Upper lobe of left lung (tissue), 6 donors: ENCODE measurements around the gene VPS11. TPM values are rescaled to one million over a fixed set of nuclear protein-coding genes. Genes with fewer than 3 reads are reported as not detected.

Source experiments
- ATAC-seq, 2 donors: fragments of 200-7000 bp; cut with Tn5 transposase; one replicate each; pipeline ENCODE4 v1.9.1; 2022; ENCODE audit warnings: mild to moderate bottlenecking in 2 of 2, moderate library complexity in 2 of 2; ENCODE audit not compliant: low FRiP score in 2 of 2
- DNase-seq, 2 donors: peaks; one replicate each; pipeline ENCODE4 v3.0.0-alpha.2; 2019 to 2020
- H3K27ac ChIP-seq, 4 donors: fragments of 200-600 bp; sonication (generic); one replicate each; pipeline ENCODE4 v1.5.1; 2016 to 2019
- H3K27me3 ChIP-seq, 4 donors: fragments of 200-600 bp; sonication (generic); one replicate each; pipeline ENCODE4 v1.5.1; 2017 to 2019
- H3K36me3 ChIP-seq, 4 donors: fragments of 200-600 bp; sonication (generic); one replicate each; pipeline ENCODE4 v1.5.1; 2016 to 2019
- H3K4me1 ChIP-seq, 4 donors: fragments of 200-600 bp; sonication (generic); one replicate each; pipeline ENCODE4 v1.5.1; 2018 to 2019
- H3K4me3 ChIP-seq, 4 donors: fragments of 200-600 bp; sonication (generic); one replicate each; pipeline ENCODE4 v1.5.1; 2017 to 2019; ENCODE audit warnings: mild to moderate bottlenecking in 2 of 4, moderate library complexity in 1 of 4
- H3K9me3 ChIP-seq, 4 donors: fragments of 200-600 bp; sonication (generic); one replicate each; pipeline ENCODE4 v1.5.1; 2018 to 2019
- CTCF ChIP-seq, 6 experiments: fragments of 450-650 bp in 4 of 6; fragments of 200-600 bp in 2 of 6; sonication (generic) in 2 of 6; IDR thresholded peaks; one replicate each; pipeline ENCODE4 v1.5.1; 2016 to 2019; ENCODE audit warnings: antibody characterized with exemption in 6 of 6
- EP300 ChIP-seq, 4 donors: sonication (generic); formaldehyde crosslinking; IDR thresholded peaks; one replicate each; pipeline ENCODE4 v1.5.1; 2017; ENCODE audit warnings: antibody characterized with exemption in 4 of 4, control low read depth in 2 of 4
- POLR2A ChIP-seq, 4 donors: fragments of 450-650 bp; IDR thresholded peaks; one replicate each; pipeline ENCODE4 v1.5.1; 2016 to 2017; ENCODE audit warnings: antibody characterized with exemption in 4 of 4, mild to moderate bottlenecking in 2 of 4
- POLR2AphosphoS5 ChIP-seq, 2 donors: sonication (generic); formaldehyde crosslinking; IDR thresholded peaks; one replicate each; pipeline ENCODE4 v1.5.1; 2017; ENCODE audit warnings: antibody characterized with exemption in 2 of 2
- WGBS, 2 donors: methylation state at CpG; one replicate each; pipeline ENCODE4 v1.1.5; 2017 to 2018; 5-methylcytosine and 5-hydroxymethylcytosine counted together
- total RNA-seq, 6 donors: library from RNA; depleted of rRNA in 4 of 6; stranded (reverse); fragments of >200 nt in 4 of 6; gene quantifications; one replicate each; pipeline versions ENCODE4 v1.1.0 to v1.2.1, GENCODE V29; 2016 to 2021
- donor health status: DM: no; HTN: no; CAD: no; lungs with moderate emphysema.
- donor health status: DM: no; HTN: yes; CAD: no; lungs with severe emphysema.

The VPS11 gene
- total RNA-seq, 6 donors from 2014 or later: 24.9 to 88.0 (median 40.4) TPM

- 88 to 100% methylated on average over 1 of the region's 1 CpG for WGBS, 2 donors
- Histone ChIP-seq H3K36me3 (peaks cover 0 to 14% (median 0%) of the 10 kb centered on the region in 4 donors), H3K9me3 (no peaks in the 10 kb centered on the region), H3K4me3 (no peak overlapping the region), H3K27me3 (no peaks in the 10 kb centered on the region), H3K27ac (no peak overlapping the region), H3K4me1 (peaks cover 33 to 52% (median 40%) of the 10 kb centered on the region in 4 donors)
- no peak for ATAC-seq
- TF ChIP-seq POLR2AphosphoS5 (IDR thresholded peaks at IDR 0.05) (no peak), EP300 (IDR thresholded peaks at IDR 0.05) (no peak), POLR2A (IDR thresholded peaks at IDR 0.05) (no peak), CTCF (IDR thresholded peaks at IDR 0.05) (no peak)
- DNase-seq: no peak
Observed at GRCh38 chr11:119089319-119089718, 21.7 kb downstream of the VPS11 start.

DNA sequence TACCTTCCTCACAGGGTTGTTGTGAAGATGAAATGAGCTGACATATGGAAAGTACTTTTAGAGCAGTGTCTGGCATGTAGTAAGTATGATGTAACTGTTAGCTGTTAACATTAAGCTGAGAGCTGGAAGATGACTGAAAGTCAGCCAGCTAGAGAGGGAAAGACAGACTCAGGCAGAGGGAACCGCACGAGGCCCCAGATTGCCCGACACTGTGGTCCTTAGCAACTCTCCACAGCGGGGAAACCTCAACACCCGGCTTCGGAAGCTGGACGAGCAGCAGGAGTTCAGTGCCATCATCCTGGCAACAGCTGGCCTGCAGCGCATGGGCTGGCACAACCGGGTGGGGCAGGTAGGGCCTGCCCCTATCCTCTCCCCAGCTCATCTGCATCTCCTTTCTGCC lies 23.6 kb downstream of the VPS11 start:
- no peaks in the 10 kb centered on the region for H3K9me3 ChIP-seq
- peaks cover 29 to 40% (median 31%) of the 10 kb centered on the region in 4 donors for H3K4me1 ChIP-seq
- H3K27ac ChIP-seq: no peak overlapping the region

DNA sequence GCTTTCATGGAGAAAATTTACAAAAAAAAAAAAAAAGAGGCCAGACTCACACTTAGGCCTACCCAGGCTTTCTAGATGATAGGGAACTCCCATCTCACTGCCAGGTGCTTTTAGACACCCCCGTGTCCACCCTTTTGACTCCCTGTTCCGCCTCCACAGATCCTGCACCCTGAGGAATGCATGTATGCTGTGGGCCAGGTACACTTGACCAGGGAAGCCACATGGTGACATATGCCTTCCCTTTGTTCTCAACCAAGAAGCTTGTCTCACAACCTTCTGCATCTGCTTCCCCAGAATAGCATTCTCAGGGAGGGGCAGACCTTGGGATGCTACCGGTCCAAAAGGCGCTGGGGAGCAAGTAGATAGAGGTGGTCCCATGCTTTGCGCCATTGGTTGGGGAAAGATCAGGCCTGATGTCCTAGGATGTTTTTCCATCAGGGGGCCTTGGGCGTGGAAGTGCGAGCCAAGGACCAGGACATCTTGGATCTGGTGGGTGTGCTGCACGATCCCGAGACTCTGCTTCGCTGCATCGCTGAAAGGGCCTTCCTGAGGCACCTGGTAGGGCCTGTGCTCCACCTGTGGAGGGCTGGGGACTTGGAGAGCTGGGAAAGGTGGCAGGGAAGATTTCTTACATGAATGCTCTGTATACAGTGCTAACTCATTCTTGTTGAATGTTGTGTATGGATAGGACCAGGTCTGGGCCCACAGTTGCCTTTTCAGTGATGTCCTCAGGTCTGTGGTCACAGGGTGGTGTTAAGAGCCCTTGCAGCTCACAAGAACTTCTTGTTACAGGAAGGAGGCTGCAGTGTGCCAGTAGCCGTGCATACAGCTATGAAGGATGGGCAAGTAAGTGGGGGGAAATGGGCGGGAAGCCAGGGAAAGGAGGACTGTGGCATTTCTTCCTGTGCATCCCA lies 24.6 kb downstream of the VPS11 start:
- H3K36me3 ChIP-seq: peaks cover 0 to 23% (median 1%) of the 10 kb centered on the region in 4 donors
- H3K27me3 ChIP-seq: no peaks in the 10 kb centered on the region
- ATAC-seq (no peak), DNase-seq (peak in 1 of 2 donors; percentile 62)
- 78 to 87% methylated on average over 9 to 13 of the region's 13 CpGs for WGBS, 2 donors
- no peaks in the 10 kb centered on the region for H3K9me3 ChIP-seq
- no peak overlapping the region for H3K27ac ChIP-seq
- H3K4me3 ChIP-seq: peak overlapping the region in 1 of 4 donors; percentile 98
- TF ChIP-seq EP300 (IDR thresholded peaks at IDR 0.05) (no peak), POLR2A (IDR thresholded peaks at IDR 0.05) (no peak), CTCF (IDR thresholded peaks at IDR 0.05) (no peak), POLR2AphosphoS5 (IDR thresholded peaks at IDR 0.05) (no peak)
- H3K4me1 ChIP-seq: peaks cover 29 to 33% (median 31%) of the 10 kb centered on the region in 4 donors

More for the DNA sequence above, 23.6 kb downstream of the VPS11 start:
- Histone ChIP-seq H3K27me3 (no peaks in the 10 kb centered on the region), H3K36me3 (peaks cover 0 to 14% (median 0%) of the 10 kb centered on the region in 4 donors), H3K4me3 (no peak overlapping the region)
- WGBS, 2 donors: 78 to 86% methylated on average over 9 of the region's 9 CpGs
- DNase-seq (no peak), ATAC-seq (no peak)
- TF ChIP-seq CTCF (IDR thresholded peaks at IDR 0.05) (no peak), EP300 (IDR thresholded peaks at IDR 0.05) (no peak), POLR2A (IDR thresholded peaks at IDR 0.05) (no peak), POLR2AphosphoS5 (IDR thresholded peaks at IDR 0.05) (no peak)

- no peak for TF ChIP-seq EP300 (IDR thresholded peaks at IDR 0.05)
- TF ChIP-seq POLR2A (IDR thresholded peaks at IDR 0.05): no peak
- no peak for TF ChIP-seq CTCF (IDR thresholded peaks at IDR 0.05)
- no peak for DNase-seq
- peak overlapping the region in 2 of 4 donors; percentile 95 to 96 for H3K27ac ChIP-seq
- peak overlapping the region in 3 of 4 donors; percentile 68 to 98 (median 74) for H3K4me3 ChIP-seq
- H3K9me3 ChIP-seq: no peaks in the 10 kb centered on the region
- H3K4me1 ChIP-seq: peaks cover 24 to 26% (median 26%) of the 10 kb centered on the region in 4 donors
- ATAC-seq: no peak
- 52 to 64% methylated on average over 8 to 12 of the region's 12 CpGs for WGBS, 2 donors
- H3K27me3 ChIP-seq: no peaks in the 10 kb centered on the region
- H3K36me3 ChIP-seq: peaks cover 3 to 32% (median 9%) of the 10 kb centered on the region in 4 donors
Observed at GRCh38 chr11:119092880-119093842, 25.5 kb downstream of the VPS11 start.
